A549 (cell line): ENCODE measurements around the gene ATP2B3. TPM values are rescaled to one million over a fixed set of nuclear protein-coding genes. Genes with fewer than 3 reads are reported as not detected.

Source experiments
- ATAC-seq, 2 experiments: fragments of 200-7000 bp in 1 of 2; fragments of >200 bp in 1 of 2; cut with Nextera tagmentation in 1 of 2; cut with Tn5 transposase in 1 of 2; 3 replicates each; pipeline versions ENCODE4 v1.8.0 to v1.9.1; 2018 to 2020; ENCODE audit warnings: mild to moderate bottlenecking in 1 of 2, moderate library complexity in 1 of 2
- CTCF ChIA-PET: fragments of 300-600 bp; sonication (Branson Sonifier 250); formaldehyde crosslinking; extraction: SDS; loops from one replicate; lab custom pipeline; 2021; ENCODE audit warnings: antibody characterized with exemption, inconsistent platforms; lab: Yijun Ruan, JAX
- POLR2A ChIA-PET: fragments of 350-600 bp; formaldehyde crosslinking; extraction: SDS; loops from one replicate; lab custom pipeline; 2021; ENCODE audit warnings: antibody characterized with exemption, inconsistent platforms; lab: Yijun Ruan, JAX
- DNase-seq, 2 experiments: peaks; one replicate each; pipeline versions ENCODE4 v3.0.0 to v3.0.0-alpha.2; 2011 to 2016; ENCODE audit warnings: low read depth in 1 of 2, low spot score in 1 of 2
- FAIRE-seq: peaks from 2 replicates; lab custom pipeline; 2011; peaks lifted over from hg19 to GRCh38; lab: Jason Lieb, UNC
- H3K27ac ChIP-seq, 2 experiments: fragments of >200 bp; sonication (Bioruptor Twin); formaldehyde crosslinking; 3 replicates each; pipeline ENCODE4 v1.5.1; 2016 to 2017
- H3K4me1 ChIP-seq: fragments of >200 bp; sonication (Bioruptor Twin); formaldehyde crosslinking; 3 replicates; pipeline ENCODE4 v1.6.1; 2016
- H3K4me2 ChIP-seq: fragments of >200 bp; sonication (Bioruptor Twin); formaldehyde crosslinking; 3 replicates; pipeline ENCODE4 v1.6.1; 2016
- H3K4me3 ChIP-seq: fragments of >200 bp; sonication (Bioruptor Twin); formaldehyde crosslinking; 3 replicates; pipeline ENCODE4 v1.5.1; 2016
- H3K9me3 ChIP-seq: fragments of >200 bp; sonication (Bioruptor Twin); formaldehyde crosslinking; 3 replicates; pipeline ENCODE4 v1.6.1; 2016
- CHD4 ChIP-seq: fragments of 200-600 bp; sonication (generic); IDR thresholded peaks from 2 replicates; pipeline ENCODE4 v1.6.1; 2016; ENCODE audit warnings: antibody characterized with exemption, mild to moderate bottlenecking, borderline replicate concordance
- CTCF ChIP-seq: fragments of >200 bp; sonication (Bioruptor Twin); formaldehyde crosslinking; IDR thresholded peaks from 3 replicates; pipeline ENCODE4 v1.5.1; 2016
- EHMT2 ChIP-seq: fragments of 200-600 bp; sonication (generic); IDR thresholded peaks from 2 replicates; pipeline ENCODE4 v1.6.1; 2016; ENCODE audit warnings: antibody characterized with exemption, low read depth, mild to moderate bottlenecking, moderate library complexity
- FOSL2 ChIP-seq, 2 experiments: fragments of 450-650 bp in 1 of 2; fragments of >200 bp in 1 of 2; sonication (Bioruptor Twin) in 1 of 2; formaldehyde crosslinking; IDR thresholded peaks; 2 replicates each; pipeline versions ENCODE4 v1.5.0 to v1.6.1; 2016 to 2020; ENCODE audit warnings: mild to moderate bottlenecking in 1 of 2, moderate library complexity in 1 of 2
- GATA3 ChIP-seq: IDR thresholded peaks from 2 replicates; pipeline ENCODE4 v1.6.1; 2012; ENCODE audit warnings: borderline replicate concordance
- HEYL ChIP-seq: fragments of 250-450 bp; sonication (Bioruptor Pico); IDR thresholded peaks from 2 replicates; pipeline ENCODE4 v1.8.0; 2021; ENCODE audit warnings: mild to moderate bottlenecking, moderate library complexity
- HMGXB4 ChIP-seq: fragments of 250-450 bp; sonication (Bioruptor Pico); IDR thresholded peaks from 2 replicates; pipeline ENCODE4 v1.5.0; 2021; ENCODE audit warnings: mild to moderate bottlenecking, moderate library complexity, borderline replicate concordance
- HOXA7 ChIP-seq: fragments of 250-450 bp; sonication (Bioruptor Pico); IDR thresholded peaks from 2 replicates; pipeline ENCODE4 v1.5.0; 2020; ENCODE audit warnings: mild to moderate bottlenecking, moderate library complexity
- JUN ChIP-seq, 2 experiments: fragments of >200 bp; sonication (Bioruptor Twin); formaldehyde crosslinking; IDR thresholded peaks; 2 replicates in 1 of 2; 3 replicates in 1 of 2; pipeline ENCODE4 v1.6.1; 2016 to 2017
- MAX ChIP-seq: IDR thresholded peaks from 2 replicates; pipeline ENCODE4 v1.6.1; 2012
- MAZ ChIP-seq: fragments of 150-350 bp; IDR thresholded peaks from 2 replicates; pipeline ENCODE4 v1.6.1; 2014; ENCODE audit warnings: antibody characterized with exemption, low read depth, low read length, borderline replicate concordance
- NFE2L2 ChIP-seq: fragments of 150-350 bp; conservative IDR thresholded peaks from 2 replicates; pipeline ENCODE4 v1.6.1; 2014; ENCODE audit warnings: low read length
- POLR2A ChIP-seq: IDR thresholded peaks from 2 replicates; pipeline ENCODE4 v1.6.1; 2012; ENCODE audit warnings: mild to moderate bottlenecking, low read length
- RAD21 ChIP-seq, 2 experiments: fragments of >200 bp in 1 of 2; sonication (Bioruptor Twin) in 1 of 2; formaldehyde crosslinking in 1 of 2; IDR thresholded peaks in 1 of 2; conservative IDR thresholded peaks in 1 of 2; 2 replicates in 1 of 2; 3 replicates in 1 of 2; pipeline ENCODE4 v1.6.1; 2012 to 2018; ENCODE audit warnings: inconsistent platforms in 1 of 2
- REST ChIP-seq: fragments of 200-600 bp; sonication (generic); IDR thresholded peaks from 2 replicates; pipeline ENCODE4 v1.6.1; 2016; ENCODE audit warnings: antibody characterized with exemption, mild to moderate bottlenecking, moderate library complexity
- RFX5 ChIP-seq: fragments of 450-650 bp; IDR thresholded peaks from 2 replicates; pipeline ENCODE4 v1.7.1; 2014; ENCODE audit warnings: antibody characterized with exemption, mild to moderate bottlenecking, moderate library complexity
- TP53 ChIP-seq: fragments of 250-450 bp; sonication (Bioruptor Pico); IDR thresholded peaks from 2 replicates; pipeline ENCODE4 v1.5.0; 2021; ENCODE audit warnings: mild to moderate bottlenecking, moderate library complexity
- USF2 ChIP-seq: fragments of 450-650 bp; IDR thresholded peaks from 2 replicates; pipeline ENCODE4 v1.6.1; 2014; ENCODE audit warnings: antibody characterized with exemption
- ZFP36 ChIP-seq: fragments of 450-650 bp; IDR thresholded peaks from 2 replicates; pipeline ENCODE4 v1.6.1; 2014; ENCODE audit warnings: borderline replicate concordance; ENCODE audit not compliant: partially characterized antibody
- WGBS: methylation state at CpG from one replicate; pipeline ENCODE4 v1.1.6; 2017; ENCODE audit errors: missing lambda C conversion rate; 5-methylcytosine and 5-hydroxymethylcytosine counted together
- polyA plus RNA-seq, 4 experiments: library from polyadenylated mRNA; depleted of rRNA in 3 of 4; stranded (reverse); fragments of >200 nt; fragmentation: RNase III in 1 of 4; extraction: RNeasy Plus Mini Kit Qiagen cat#74134 plus additional on column Dnase treatment in 1 of 4; gene quantifications; 2 replicates in 3 of 4; 3 replicates in 1 of 4; pipeline ENCODE4 v1.2.3, GENCODE V29; 2011 to 2017

Gene ATP2B3
- polyA plus RNA-seq, 2 of the 4 experiments (the other 2 are of a cell fraction) = 0.13 to 0.30 TPM

- POLR2A ChIA-PET = no interaction called here
- H3K9me3 ChIP-seq = no peaks in the 10 kb centered on the region
- no peak for TF ChIP-seq NFE2L2
- TF ChIP-seq RAD21 (conservative IDR thresholded peaks at IDR 0.05 in 1 of 2, IDR thresholded peaks at IDR 0.05 in 1 of 2) = no peak
- TF ChIP-seq CTCF = no peak
- no peak for TF ChIP-seq RFX5
- no peak for TF ChIP-seq EHMT2
- TF ChIP-seq TP53 (CRISPR knock-in tag) = no peak
- no peak for TF ChIP-seq USF2
- no peak for TF ChIP-seq GATA3
- no peak for TF ChIP-seq HMGXB4 (CRISPR knock-in tag)
- no peak for TF ChIP-seq POLR2A
- no peak for TF ChIP-seq MAX
- TF ChIP-seq ZFP36 = no peak
- TF ChIP-seq JUN (IDR thresholded peaks at IDR 0.05) = no peak
- no peak for TF ChIP-seq FOSL2 (IDR thresholded peaks at IDR 0.05)
- no peak for TF ChIP-seq FOSL2 (CRISPR knock-in tag; IDR thresholded peaks at IDR 0.05)
- no peak for TF ChIP-seq CHD4
- no peak for TF ChIP-seq HOXA7 (CRISPR knock-in tag)
- no peak for TF ChIP-seq HEYL (CRISPR knock-in tag)
- TF ChIP-seq, all 56 proteins: peak for 0
- FAIRE-seq (no peak), DNase-seq (no peak), ATAC-seq (peak in 1 of 2 experiments; percentile 37; a peak in 2 of 6 replicates)
- CTCF ChIA-PET = interaction anchor here (0.7 to 3.5 kb wide), 2 partner anchors 10 to 16 kb away, joined by 3 to 21 read pairs; no protein-coding TSS in a partner anchor
- no peak overlapping the region for H3K4me2 ChIP-seq
- no peak overlapping the region for H3K27ac ChIP-seq
- no peaks in the 10 kb centered on the region for H3K4me1 ChIP-seq
- 68% methylated on average over 10 of the region's 16 CpGs for WGBS
- H3K4me3 ChIP-seq = no peak overlapping the region
Measured at GRCh38 chrX:153549807-153550206, 32.4 kb downstream of the ATP2B3 start.

GRCh38 chrX:153551135-153551534 lies 33.7 kb downstream of the ATP2B3 start:
- POLR2A ChIA-PET = no interaction called here
- no peak for TF ChIP-seq REST
- no peak for TF ChIP-seq MAZ
- Histone ChIP-seq H3K4me2 (no peak overlapping the region), H3K4me1 (no peaks in the 10 kb centered on the region), H3K27ac (no peak overlapping the region), H3K9me3 (no peaks in the 10 kb centered on the region), H3K4me3 (no peak overlapping the region)
- ATAC-seq (no peak), FAIRE-seq (no peak), DNase-seq (no peak)
- 43% methylated on average over 5 of the region's 5 CpGs for WGBS
- CTCF ChIA-PET = interaction anchor here (1.0 to 5.6 kb wide), 3 partner anchors 11 to 24 kb away, joined by 3 to 50 read pairs (median 3); no protein-coding TSS in a partner anchor
